Activated CD8-positive, alpha-beta memory T cell treated with anti-CD3 and anti-CD28 coated beads, Interleukin-2, amount 50 U/mL, for 48 hours (primary cell): ENCODE measurements around the gene C3orf18.

Experiments
- DNase-seq: peaks from one replicate; pipeline ENCODE4 v3.0.0-alpha.2; 2020

The C3orf18 gene

DNA sequence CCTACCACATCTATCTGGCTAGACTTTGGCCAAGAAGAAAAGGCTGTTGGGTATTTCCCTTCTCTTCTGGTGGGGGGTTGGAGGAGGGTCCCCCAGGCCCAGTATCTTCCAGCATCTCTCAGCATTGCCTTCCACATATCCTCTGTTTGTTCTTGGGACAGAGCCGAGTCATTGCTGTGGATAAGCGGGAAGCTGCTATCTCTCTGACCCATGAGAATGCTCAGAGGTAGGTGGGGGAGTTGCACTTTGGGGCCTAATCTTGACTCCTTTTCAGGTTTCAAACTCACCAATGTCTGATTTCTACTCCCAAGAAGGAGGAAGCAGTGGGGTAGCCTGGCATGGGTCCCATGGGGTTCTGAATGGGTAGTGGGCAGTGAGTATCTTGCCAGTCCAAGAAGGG, 9.8 kb upstream of the C3orf18 start:
- no peak for DNase-seq

DNA sequence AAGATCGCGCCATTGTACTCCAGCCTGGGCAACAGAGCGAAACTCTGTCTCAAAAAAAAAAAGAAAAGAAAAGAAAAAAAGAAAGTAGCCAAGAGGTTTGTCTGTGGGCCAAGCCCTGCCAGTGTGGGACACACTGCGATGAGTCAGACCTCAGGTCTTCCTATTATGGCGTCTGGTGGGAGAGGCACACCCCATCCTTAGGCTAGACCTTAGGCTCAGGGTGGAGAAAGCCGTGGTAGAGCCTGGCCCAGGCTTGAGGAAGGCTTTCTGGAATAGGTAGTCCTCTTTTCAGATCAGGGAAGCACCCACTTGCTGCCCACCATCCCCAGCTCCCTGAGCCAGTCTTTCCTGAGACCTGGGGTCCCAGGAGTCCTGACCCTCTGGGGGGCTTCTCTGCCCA, 7.8 kb upstream of the C3orf18 start:
- DNase-seq: peak; percentile 60

DNA sequence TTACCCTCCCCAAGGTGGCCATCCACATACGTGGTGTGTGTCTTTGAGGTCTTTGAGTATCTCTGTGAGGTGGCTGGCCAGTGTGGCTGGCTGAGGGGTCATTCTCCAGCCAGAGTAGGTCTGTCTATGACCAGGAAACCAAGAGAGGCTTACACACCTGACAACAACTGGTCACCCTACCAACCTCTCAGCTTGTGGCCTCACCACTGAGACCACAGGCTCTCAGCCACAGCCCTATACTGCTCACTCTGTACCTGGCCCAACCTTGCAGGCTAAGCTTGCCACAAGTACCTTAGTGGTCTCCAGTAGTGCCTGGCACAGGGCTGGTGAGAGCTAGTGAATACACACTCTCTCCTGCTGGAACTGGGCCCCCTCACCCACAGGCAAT, 6.9 kb upstream of the C3orf18 start:
- peak; percentile 86 for DNase-seq

DNA sequence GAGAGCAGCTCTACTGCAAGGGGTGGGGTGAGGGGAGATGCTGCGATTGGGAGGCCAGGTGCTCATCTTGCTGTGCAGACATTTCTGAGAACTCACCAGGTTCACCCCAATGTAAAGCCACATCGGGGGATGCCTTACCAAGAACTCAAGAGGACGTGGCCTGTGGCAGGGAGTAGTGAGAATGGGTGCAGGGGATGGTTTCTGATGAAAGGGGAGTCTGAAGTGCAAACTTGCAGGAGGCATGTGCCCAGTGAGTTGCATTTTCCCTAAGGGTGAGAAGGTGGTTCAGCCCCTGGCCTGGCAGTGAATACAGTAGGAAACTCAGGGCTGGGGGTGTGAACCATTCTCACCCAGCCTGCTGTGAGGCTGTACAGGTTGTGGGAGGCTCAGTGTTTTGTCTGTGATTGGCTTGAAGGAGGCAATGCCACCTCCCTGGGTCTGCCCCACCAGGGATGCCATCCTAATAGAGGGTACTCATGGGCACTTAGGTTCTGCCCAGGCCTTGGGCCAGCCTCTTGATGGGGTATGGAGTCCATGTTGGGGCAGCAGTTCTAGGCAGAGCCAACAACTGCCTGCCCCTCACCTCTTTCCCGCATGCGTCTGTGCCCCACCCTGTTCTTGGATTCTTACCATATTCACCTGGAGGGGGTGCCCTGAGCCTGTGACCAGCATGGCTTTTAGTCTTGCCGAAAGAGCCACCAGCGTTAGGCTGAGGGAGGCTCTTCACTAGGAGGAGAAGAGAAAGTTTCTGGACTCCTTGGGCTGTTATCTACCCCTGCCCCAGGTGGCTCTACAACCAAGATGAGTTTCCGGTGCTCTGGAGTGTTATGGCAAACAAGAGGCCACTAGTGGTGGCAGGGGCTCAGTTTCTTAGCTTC, 6.3 kb upstream of the C3orf18 start:
- DNase-seq: peak; percentile 88

DNA sequence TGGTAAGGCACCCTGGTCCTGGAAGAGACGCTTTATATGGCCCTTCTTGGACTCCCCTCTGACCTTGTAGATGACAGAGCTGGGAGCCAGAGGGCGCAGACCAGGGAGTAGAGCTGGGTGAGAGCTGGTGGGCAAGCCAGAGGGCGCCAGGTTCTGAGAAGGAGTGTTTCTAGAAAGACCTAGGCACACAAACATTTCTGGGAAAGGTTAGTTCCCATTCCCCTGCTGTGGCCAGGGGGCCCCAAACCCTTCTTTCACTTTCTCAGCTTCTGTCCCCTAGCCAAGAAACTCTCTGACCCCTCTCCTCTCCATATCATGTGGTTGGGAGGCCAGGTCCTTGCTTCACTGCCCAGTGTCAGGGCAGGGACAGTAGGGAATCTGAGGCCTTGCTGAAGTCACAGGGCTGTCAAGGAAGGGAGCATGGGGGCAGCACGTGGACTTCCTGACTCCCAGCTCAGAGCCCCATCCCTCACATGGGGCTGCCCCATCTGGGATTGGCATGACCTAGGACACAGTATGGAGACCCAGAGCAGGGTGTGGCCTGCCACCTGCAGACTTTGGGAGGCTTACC, 5.3 kb upstream of the C3orf18 start:
- DNase-seq: peak; percentile 84

DNA sequence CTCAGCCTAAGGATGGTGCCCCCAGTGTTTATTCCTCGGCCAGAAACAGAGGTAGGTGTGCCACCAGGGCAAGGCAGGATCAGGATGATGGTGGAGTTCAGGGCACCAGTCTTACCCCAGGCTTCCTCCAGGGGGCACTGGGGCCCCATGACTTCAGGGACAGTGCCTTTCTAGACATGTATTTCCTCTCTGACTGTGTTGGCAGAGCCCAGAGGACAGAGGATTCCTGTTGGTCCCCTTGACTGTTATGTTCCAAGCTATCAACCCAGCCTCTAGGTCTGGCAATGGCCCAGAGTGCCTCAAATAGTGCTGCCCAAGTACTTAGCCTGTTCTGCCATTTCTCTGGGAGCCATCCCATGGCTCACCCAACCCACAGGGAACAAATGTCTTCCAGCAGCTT, 4.6 kb upstream of the C3orf18 start:
- DNase-seq: peak; percentile 88

DNA sequence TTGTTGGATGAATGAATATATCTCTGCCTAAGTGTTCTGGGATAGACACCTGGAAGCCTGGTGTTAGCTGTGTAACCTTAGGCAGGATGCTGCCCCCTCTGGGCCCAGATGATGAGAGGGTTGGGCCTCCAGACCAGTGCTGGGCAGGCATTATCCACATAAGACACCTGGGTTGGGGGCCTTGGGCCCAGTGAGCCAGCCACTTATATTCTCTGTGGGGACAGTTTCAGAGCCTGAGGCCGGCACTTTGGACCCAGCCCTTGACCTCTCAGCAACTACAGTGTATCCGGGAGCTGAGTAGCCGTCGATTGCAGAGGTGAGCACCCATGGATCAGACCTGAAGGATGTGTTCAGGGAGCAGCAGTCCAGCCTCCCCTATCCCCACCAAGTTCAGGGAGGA, 3.9 kb upstream of the C3orf18 start:
- DNase-seq: peak; percentile 72

DNA sequence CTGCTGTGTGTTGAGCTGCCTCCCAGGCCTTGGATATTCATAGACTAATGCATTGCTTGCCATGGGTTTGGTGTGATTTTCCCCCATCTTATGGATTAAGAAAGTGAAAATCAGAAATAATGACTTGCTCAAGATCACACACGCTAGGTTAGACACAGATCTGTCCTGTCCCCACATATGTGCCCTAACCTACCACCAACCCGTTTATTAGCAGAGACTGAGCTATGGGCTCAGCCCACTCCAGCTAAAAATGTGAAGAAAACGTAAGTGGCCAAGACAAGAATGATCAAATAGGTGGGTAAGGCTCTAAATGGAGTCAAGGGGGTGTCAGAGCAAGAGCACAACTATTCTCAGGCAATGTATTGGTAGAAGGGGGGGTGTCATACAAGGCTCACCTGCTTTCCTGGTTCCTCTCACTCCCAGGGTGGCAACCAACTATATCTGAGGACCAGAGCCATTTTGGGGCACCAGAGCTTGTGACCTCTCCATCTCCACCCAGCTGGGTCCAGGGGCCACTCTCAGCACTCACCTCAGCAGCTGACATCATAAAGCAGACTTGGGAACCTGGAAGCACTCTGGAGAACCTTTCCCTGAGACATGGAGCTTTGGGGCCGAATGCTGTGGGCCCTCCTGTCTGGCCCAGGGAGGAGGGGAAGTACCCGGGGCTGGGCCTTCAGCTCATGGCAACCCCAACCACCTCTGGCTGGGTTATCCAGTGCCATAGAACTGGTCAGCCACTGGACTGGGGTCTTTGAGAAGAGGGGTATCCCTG, 3.1 kb upstream of the C3orf18 start:
- peak; percentile 72 for DNase-seq

DNA sequence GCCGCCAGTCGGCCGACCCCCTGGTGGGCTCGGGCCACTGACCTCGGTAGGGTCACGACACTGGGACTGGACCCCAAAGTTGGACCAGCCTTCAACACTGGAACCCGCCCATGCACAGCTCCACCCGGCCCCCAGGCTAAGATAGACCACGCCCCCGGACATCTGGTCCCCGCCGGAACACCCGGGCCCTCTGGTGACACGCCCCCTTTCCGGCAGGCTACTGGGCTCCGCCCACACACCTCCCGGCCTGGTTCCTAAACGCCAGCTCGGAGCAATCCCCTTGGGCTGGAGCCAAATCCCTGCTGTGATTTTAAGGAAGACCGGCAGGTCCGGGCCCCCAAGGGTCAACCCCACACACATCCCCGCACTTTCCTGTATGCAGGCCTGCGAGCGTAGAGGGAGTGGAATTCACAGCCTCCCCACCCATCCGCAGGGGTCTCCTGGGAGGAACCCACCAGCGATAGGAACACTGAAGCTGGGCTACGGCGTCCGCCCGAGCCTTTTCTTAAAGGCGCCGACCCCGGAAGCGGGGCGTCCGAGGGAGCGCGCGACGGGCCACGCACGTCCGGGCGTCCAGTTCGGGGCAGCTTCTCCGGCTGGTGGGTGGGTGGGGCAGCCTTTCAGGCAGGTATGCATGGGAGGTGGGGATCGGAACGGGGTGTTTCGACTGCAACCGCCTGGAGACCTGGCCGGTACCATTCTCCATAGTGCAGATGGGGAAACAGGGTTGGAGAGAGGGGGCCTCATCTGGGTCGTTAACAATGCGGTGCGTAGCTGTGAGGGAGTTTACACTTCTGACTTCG, 1.6 kb upstream of the C3orf18 start, which contains the start of gene HEMK1:
TSS of gene HEMK1 (plus strand) at position 576 of the 803 bp plus-strand sequence. CDS start 1,583 bp downstream, outside the sequence.
- DNase-seq: peak; percentile 97

DNA sequence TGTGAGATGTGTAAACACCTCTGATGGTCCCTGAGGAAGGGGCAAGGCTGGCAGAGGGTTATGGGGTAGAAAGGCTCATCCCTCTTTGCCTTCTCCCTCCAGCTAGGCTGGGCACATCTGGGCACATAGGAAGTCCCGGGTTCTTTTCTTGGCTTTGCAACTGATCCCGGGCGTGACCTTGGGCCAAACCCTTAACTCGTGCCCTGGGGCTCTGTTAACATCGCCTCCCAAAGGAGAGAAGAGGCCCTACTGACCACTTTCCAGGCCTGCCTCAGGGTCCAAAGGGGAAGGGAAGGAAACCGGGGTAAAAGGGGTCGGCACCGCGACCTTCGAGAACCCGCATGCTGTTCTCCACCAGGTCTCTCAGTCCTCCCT, 549 bp downstream of the C3orf18 start:
- no peak for DNase-seq

DNA sequence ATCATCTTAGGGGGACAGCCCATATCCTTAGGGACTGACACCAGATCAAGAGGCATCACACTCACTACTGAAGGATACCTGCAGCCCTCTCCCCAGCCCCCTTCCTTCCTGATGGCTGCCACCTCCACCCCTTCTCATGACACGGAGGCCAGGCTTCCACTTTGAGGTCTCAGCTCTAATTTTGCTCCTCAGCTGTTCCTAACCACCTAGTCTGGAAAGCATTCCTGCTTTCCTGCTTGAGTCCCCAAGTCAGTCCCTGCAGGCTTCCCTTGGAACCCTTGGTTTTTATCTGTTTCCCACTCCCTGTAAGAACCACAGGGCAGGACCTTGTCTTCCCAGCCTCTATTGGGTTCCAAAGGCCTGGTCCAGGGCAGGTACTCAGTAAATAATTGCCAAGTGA, 3.2 kb downstream of the C3orf18 start:
- DNase-seq: no peak

DNA sequence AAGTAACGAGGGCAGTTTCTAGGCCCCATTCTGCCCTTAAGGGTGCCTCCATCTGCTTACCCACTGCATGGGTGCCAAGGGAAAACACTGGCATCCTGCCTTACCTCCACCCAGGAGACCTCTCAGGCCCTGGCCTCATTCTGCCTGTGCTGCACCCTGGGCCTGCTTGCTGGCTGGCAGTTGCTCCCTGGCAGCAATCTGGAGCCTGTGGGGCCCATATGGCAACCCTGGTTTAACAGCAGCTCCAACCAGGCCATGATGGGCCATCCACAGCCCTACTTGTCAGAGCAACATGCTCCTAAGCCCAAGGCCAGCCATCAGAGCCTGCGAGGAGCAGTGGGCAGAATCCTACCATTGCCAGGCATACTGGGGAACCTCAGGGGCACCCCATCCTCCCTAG, 3.7 kb downstream of the C3orf18 start:
- DNase-seq: no peak

DNA sequence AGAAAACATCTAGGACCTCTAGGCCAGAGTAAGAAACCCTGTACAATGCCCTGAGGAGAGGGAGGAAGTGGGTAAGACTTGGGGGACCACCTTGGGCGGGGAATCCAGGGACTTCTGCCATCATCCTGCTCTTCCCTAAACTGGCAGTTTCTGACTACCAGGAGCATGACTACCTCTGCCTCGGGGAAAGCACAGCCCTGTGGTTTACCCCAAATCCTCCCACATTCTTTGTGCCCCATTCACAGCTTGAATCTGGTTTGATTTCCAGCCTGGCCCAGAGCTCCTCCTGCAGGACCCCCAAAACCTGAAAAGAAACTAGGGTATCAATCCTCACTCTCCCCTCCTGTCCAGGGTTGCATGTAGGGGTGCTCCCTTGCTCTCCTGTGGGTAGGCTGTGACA, 4.7 kb downstream of the C3orf18 start:
- DNase-seq: no peak

DNA sequence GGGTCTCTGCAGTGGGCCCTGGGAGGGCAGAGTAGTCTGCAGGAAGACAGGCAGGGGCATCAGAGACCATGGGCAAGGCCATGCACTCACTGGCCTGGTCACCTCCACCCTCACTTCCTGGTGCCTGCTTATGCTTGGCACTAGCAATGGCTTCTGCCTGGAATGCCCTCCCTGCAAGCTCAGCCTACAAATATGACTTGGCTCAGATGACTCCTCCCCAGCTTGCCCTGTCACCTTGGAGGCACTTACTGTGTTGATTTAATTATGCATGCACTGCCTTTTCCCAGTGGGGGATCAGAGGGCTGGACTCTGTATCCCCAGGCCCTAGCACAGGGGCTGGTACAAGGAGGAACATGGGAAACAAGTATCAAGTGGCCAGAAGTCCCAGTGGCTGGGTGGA, 7.8 kb downstream of the C3orf18 start:
- no peak for DNase-seq

DNA sequence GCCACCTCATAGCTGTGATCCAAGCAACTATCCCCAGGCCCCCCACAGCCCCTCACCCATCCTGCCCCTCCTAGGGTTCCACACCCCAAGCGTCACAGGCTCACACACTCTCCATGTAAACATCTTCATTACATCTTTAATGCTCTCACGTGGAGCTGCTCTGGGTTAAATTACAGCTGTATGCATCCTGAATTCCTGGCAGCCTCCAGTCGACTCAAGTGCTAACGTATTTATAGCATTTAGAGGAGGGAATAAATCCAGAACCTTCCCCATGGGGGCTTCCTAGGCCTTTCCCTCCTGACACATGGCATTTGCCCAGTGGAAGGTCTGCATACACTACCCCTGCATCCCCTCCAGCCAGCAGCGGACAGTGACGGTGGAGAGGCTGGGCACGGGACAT, 9.6 kb downstream of the C3orf18 start:
- DNase-seq: no peak

DNA sequence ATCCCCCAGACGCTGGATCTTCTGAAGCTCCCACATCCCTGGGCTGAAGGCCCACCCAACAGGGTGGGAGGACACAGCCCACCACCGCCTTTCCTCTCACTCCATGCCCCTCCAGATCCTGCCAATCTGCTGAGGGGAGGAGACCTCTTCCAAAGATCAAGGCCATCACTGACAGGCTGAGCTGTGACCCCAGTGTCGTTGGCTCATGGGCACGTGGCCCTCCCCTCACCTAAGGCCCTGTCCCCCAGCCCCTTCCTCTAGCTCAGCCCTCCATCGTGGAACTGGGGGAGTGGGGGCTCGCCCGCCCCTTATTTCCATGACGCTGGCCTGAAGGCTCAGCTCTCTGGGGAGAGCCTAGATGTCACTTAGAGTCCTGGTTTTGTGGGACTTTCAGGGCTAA, 10.4 kb downstream of the C3orf18 start:
- DNase-seq: no peak

DNA sequence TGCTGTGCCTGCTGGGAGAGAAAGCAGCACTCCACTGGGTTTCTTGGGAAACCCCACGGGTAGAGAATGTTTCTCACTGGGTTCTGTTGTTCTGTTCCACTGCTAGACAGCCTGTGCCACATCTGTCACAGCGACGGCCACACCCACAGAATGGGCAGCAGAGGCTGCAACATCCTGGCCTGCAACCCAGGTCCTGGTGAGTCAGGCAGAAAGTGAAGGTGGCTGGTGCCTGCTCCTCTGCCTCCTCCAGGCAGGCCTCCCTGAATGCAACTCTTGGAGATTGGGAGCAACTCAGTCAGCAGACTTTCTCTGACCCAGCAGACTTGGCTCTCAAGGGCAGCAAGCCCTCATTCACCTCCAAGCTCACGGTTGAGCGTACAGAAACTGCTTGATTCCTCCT, 13.0 kb downstream of the C3orf18 start:
- no peak for DNase-seq

DNA sequence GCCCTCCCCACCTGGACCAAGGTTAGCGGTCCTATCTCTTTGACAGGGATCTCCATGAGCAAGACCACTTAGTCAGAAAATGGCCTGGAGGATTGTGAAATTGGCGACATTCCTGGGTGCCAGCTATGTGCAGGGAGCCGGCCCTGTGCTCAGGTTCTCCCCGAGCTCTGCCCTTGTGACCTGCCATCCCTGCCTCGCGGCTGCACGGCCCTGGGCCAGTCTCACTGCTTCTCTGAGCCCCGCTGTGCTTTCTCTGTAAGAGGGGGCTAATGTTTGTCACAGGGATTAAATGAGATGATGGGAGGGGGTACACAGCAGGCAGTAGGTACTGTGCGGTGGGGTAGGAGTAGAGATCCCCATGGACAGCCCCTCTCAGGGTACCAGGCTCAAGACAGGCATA, 14.9 kb downstream of the C3orf18 start:
- DNase-seq: no peak

DNA sequence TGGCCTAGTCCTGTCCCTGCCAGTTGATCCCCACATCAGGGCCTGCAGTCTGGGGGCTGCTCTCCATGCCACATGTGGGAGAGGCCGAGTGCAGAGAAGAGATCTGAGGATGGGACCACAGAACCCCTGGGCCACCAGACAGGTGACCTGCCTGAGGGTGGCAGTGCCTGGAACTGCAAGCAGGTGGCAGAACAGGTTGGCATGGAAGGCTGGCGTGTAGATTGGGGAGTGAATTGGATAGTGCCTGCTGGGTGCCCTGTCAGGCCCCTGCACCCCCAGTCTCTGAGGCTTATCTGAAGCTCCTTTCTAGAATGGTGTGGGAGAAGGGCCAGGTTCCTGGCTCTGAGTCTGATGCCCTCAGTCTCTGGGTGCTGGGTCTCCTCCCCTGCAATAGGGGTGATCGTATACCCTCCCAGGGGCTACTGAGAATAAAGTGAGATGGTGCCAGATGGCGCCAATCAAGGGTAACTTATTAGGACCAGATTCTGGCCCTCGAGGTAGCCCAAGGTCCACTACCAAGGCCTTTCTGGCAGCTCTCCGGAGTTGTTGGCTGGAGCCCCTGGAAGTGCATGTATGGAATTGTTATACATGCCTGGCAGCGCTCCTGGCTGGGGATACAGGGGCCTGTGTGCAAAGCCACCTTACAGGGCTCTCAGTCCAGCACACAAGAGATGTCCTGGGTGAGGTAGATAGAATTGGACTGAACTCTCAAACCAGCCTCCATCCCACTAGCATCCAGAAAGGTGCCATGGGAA, 15.7 kb downstream of the C3orf18 start:
- DNase-seq: no peak

DNA sequence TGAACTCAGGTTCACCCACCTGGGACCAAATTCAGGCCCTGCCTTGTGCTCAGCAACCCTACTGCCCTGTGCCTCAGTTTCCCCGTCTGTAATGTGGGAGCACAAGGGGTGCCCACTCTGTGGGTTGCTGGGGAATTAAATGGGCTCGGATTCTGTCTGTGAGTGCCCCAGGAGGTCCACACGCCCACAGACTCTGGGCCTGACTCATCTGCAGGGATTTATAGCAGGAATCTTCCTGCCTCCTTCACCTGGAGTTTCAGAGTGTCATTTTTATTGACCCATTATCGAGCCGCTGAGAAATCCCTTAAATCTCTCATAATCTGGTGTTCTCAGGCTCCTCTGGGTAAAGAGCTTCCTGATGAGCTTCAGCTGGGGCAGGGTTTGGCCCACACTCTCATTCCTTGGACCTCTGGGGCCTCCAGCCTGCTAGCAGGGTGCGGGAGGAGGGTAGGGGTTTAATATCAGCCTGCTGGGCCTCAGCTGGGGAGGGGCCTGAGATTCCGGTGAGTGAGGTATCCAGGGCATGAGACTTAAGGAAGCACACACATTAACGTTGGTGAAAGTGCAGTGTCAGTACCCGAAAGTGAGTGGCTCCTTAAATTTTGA, 16.4 kb downstream of the C3orf18 start:
- DNase-seq: no peak

DNA sequence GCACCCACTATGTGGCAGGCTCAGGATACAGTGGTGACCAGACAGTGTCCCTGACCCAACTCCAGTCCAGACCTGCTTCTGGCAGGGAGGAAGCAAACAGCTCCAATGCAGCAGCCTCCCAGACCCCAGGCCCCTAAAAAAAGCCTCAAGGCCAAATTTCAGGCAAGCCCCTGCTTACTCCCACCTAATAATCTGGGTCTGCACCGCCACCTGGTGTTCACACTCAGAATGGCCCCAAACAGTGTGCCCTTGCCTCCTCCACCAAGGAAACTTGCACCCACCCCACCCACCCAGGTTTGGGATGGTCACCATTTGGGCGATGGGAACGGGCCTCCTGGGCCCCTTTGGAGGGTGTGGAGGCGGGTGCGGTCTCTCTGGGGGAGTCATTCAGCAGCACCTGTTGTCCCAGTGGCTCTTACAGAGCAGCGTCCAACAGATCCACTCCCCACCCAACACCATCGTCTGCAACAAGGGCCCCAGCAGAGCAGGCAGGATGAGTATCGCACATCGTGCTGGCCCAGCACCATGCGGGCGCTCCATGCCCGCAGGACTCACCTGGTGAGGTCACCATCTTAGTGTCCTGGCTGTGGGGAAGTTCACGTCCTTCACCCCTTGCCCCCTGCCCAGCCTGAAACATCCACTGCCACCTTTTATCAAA, 17.3 kb downstream of the C3orf18 start:
- DNase-seq: peak; percentile 86
